HG02798 (cell line): Measurements from ENCODE around the gene PAK1.

Experiments
- ATAC-seq: cut with Tn5 transposase; IDR thresholded peaks from one replicate; pipeline ENCODE4 v1.9.1; 2021; ENCODE audit warnings: mild to moderate bottlenecking; ENCODE audit not compliant: unreplicated experiment, poor library complexity

Gene PAK1

GRCh38 chr11:77381729-77382665 is 91.9 kb downstream of the PAK1 start:
- ATAC-seq: no peak

GRCh38 chr11:77379934-77380333 is 94.0 kb downstream of the PAK1 start:
- no peak for ATAC-seq

- ATAC-seq: no peak
Observed at GRCh38 chr11:77379253-77379652, 94.6 kb downstream of the PAK1 start.

- no peak for ATAC-seq
Observed at GRCh38 chr11:77377734-77378133, 96.2 kb downstream of the PAK1 start.

DNA sequence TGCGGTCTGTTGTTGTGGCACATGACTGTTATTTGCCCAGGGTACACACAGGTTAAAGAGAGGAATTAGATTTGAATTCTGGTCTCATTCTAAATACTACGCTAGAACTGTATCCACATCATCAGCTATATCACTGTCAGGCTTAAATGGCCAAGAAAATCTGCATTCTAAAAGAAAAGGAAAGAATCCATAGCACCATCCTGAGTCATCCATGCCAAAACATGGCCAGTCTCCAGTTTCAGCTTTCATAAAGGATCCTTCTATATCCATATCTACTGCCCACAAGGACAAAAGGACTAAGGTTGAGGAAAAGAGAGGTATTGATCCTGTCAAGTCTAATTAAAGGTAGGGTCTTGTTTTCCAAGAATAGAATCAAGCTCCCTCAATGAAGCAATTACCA is 98.8 kb downstream of the PAK1 start:
- no peak for ATAC-seq

GRCh38 chr11:77374611-77375031 is 99.3 kb downstream of the PAK1 start:
- ATAC-seq: no peak

GRCh38 chr11:77374108-77374507 is 99.8 kb downstream of the PAK1 start:
- ATAC-seq: no peak

DNA sequence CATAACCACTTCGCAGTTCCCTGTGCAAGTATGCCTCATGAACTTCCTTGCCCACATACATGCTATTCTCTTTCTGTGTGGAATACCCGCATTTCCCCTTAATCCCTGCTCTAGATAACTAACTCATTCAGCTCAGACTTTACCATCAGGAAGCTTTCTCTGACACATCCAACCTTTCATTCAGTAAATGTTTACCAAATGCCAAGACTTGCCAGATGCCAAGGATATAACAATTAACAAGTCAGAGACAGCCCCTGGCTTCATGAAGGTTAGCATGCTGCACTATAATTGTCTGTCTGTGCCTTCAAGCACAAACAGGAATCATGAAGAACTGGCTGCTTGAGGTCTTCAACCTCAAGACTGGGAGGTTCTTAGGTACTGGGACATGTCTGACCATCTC is 101.2 kb downstream of the PAK1 start:
- no peak for ATAC-seq

DNA sequence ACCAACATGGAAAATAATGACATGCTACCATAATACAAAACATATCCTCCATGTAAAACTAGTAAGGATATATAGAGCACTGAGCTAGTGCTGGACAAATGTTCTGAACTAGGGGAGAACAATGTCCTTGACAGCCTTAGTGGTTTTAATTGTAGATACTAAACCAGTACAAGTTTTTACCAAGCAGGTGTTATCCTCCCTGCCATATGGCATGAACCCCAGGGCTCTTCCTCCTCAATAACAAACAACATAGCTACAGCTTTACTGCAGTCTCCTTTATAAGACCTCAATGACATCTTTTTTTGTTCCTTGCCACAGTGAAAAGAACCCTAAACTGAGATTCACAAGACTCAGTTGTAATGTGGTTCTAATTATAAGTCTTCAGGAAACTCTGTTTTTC is 102.2 kb downstream of the PAK1 start:
- ATAC-seq: no peak

DNA sequence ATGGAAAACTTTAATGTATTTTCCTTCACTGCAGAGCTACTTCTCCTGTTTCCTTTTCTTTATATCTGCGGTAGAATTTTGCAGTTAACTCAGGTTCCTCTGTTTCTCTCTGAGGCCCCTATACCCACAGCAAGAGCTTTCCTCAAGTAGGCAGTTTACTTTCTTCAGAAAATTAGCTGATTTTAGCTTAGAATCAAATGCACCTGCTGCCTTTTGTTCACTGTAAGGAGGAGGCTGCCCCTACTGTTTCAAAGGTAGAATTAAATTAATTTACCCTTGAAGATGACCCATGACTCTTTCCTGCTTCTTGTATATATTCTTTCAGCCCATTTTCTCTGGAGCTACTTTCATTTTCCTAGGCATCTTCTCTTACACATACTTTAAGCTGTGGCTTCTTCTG is 103.7 kb downstream of the PAK1 start:
- no peak for ATAC-seq

- ATAC-seq: no peak
Observed at GRCh38 chr11:77361184-77361583, 112.7 kb downstream of the PAK1 start.

DNA sequence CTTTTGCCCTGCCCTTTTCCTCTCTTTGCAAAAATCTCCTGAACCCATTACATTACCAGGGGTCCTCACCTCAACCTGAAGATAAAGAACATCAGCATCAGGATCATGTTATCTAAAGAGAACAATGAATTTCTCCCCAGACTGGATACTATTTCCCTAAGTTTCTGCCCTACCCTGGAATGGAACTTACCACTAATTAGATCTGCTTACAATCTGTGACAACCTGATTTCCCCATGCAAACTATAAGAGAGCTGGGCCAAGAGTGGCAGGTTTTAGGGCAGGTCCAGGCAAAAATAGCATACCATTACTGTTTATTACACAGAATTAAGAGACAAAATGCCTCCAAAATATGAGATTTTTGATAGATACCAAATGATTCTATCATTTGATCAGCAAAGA is 114.4 kb downstream of the PAK1 start:
- ATAC-seq: no peak

DNA sequence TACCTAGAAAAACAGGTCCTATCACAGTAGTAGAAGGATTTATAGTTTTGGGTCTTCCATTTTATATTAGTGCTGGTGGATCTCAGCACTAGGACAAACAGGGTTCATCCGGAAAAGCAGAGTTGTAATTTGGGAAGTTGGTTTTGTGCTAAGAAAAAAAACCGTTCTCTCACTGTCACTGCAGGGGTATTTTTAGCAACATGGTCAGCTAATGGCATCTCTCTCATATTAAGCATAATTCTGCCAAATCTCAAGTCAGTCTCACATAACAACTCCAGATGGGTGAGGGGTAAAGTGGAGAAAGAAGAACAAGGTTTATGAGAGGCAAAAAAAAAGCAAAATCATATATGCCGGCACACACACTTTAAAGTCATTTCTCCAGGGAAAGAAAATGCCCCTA is 120.8 kb downstream of the PAK1 start:
- ATAC-seq: no peak

DNA sequence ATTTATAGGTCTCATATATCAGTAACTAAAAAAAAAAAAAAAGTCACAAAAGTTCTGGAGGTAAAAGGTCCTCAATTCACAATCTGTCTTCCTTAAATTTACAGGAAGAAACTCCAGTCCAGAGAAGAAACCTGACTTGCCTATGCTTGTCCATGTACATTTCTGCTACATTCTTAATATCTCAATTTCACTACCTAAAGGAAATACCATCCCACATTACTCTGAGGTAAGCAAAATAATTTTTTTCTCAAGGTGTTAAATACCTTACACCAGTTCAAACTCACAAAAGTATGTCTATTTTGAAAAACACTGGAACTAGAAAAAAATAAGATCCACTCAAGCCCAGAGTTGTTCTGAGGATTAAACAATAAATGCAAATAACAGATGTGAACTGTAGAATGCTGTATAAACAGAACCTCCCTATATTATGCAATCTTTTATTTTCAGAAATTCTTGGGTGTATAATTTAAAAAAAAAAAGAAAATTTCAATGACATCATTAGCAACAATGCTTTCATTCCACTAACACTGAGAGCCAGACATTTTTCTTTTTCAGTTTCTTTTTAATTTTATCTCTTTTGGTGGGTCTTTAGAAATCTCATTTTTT is 122.5 kb downstream of the PAK1 start:
- no peak for ATAC-seq

- no peak for ATAC-seq
Observed at GRCh38 chr11:77347948-77348347, 125.9 kb downstream of the PAK1 start.

GRCh38 chr11:77346906-77347603 is 126.8 kb downstream of the PAK1 start:
- ATAC-seq: no peak

GRCh38 chr11:77345621-77346020 is 128.3 kb downstream of the PAK1 start:
- no peak for ATAC-seq

DNA sequence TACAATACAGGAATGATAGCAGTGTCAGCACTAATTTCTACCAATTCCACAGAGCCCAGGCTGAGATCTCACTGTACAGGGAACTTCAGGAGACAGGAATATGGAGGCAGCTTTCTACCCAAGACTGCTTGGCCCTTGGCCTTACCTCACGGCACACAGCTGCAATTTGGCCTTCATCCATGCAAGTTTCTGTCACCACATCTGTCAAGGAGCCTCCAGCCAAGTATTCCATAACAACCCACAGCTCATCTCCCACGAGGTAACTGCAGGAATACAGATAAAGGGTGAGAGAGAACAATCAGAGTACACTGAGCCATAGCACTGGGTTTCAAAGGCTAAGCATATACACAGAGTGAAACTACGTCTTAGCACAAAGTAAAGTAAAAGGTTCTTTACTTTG is 133.4 kb downstream of the PAK1 start:
- no peak for ATAC-seq

- no peak for ATAC-seq
Observed at GRCh38 chr11:77332259-77332658, 141.6 kb downstream of the PAK1 start.

- ATAC-seq: no peak
Observed at GRCh38 chr11:77325159-77325558, 148.7 kb downstream of the PAK1 start.

DNA sequence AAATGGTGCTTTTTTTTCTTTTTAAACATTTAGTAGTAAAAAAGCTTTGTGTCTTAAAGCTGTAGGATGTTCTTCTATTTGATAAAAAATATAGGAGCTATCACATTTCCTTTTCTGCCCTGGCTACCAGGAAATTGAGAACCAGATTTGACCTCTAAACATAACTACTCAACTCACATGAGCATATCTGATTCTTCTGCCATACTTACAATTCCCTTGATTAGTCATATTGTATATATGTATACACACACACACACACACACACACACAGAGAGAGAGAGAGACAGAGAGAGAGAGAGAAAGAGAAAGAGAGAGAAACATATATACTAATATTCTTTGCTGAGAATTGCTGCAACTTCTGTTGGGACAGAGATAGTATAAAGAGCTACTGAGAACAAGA is 149.4 kb downstream of the PAK1 start:
- no peak for ATAC-seq
